WERI-Rb-1 (cell line): Measurements from ENCODE around the gene AIRE.

ENCODE experiments used
- DNase-seq: peaks from one replicate; pipeline ENCODE4 v3.0.0-alpha.2; 2020
- H3K27ac ChIP-seq: fragments of 250-450 bp; sonication (Bioruptor Pico); 2 replicates; pipeline ENCODE4 v1.5.1; 2020; ENCODE audit warnings: mild to moderate bottlenecking, moderate library complexity
- H3K27me3 ChIP-seq: fragments of 250-450 bp; sonication (Bioruptor Pico); 2 replicates; pipeline ENCODE4 v1.5.1; 2021; ENCODE audit warnings: mild to moderate bottlenecking, low read depth, moderate library complexity; ENCODE audit not compliant: insufficient read depth, severe bottlenecking
- H3K36me3 ChIP-seq: fragments of 250-450 bp; sonication (Bioruptor Pico); 2 replicates; pipeline ENCODE4 v1.5.1; 2020; ENCODE audit warnings: mild to moderate bottlenecking, moderate library complexity
- H3K4me3 ChIP-seq: 2 replicates; pipeline ENCODE4 v1.5.1; 2011; ENCODE audit warnings: low read depth, mild to moderate bottlenecking, control low read depth, low read length
- H3K9me3 ChIP-seq: fragments of 250-450 bp; sonication (Bioruptor Pico); 2 replicates; pipeline ENCODE4 v1.5.1; 2021; ENCODE audit warnings: mild to moderate bottlenecking, moderate library complexity; ENCODE audit not compliant: severe bottlenecking
- TF ChIP-seq, protein P1 (sequence below): IDR thresholded peaks from 2 replicates; pipeline ENCODE4 v1.5.1; 2011; ENCODE audit warnings: low read depth, mild to moderate bottlenecking, control low read depth, inconsistent platforms, low read length

Gene AIRE

DNA sequence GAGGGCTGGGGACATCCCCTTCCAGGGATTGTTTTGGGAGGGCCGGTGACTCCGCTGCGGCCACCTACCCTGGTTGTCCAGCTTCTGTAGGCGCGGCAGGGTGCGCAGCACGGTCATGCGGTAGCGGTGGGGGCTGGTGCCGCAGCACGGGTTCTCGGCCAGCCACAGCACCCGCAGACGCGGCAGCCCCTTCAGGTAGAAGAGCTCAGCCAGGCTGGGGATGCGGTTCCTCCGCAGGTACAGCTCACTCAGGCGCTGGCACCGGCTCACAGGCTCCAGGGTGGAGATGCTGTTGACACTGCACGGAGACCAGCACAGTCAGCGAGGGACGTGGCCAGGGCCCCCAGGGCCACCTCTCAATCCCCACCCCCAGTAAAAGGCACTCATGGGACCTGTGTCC lies 47.3 kb downstream of the AIRE start:
- Histone ChIP-seq H3K9me3 (no peaks in the 10 kb centered on the region), H3K36me3 (peaks cover 13% of the 10 kb centered on the region), H3K27ac (no peak overlapping the region), H3K27me3 (no peaks in the 10 kb centered on the region), H3K4me3 (no peak overlapping the region)
- DNase-seq = no peak
- TF ChIP-seq, protein P1, sequence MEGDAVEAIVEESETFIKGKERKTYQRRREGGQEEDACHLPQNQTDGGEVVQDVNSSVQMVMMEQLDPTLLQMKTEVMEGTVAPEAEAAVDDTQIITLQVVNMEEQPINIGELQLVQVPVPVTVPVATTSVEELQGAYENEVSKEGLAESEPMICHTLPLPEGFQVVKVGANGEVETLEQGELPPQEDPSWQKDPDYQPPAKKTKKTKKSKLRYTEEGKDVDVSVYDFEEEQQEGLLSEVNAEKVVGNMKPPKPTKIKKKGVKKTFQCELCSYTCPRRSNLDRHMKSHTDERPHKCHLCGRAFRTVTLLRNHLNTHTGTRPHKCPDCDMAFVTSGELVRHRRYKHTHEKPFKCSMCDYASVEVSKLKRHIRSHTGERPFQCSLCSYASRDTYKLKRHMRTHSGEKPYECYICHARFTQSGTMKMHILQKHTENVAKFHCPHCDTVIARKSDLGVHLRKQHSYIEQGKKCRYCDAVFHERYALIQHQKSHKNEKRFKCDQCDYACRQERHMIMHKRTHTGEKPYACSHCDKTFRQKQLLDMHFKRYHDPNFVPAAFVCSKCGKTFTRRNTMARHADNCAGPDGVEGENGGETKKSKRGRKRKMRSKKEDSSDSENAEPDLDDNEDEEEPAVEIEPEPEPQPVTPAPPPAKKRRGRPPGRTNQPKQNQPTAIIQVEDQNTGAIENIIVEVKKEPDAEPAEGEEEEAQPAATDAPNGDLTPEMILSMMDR = no peak

DNA sequence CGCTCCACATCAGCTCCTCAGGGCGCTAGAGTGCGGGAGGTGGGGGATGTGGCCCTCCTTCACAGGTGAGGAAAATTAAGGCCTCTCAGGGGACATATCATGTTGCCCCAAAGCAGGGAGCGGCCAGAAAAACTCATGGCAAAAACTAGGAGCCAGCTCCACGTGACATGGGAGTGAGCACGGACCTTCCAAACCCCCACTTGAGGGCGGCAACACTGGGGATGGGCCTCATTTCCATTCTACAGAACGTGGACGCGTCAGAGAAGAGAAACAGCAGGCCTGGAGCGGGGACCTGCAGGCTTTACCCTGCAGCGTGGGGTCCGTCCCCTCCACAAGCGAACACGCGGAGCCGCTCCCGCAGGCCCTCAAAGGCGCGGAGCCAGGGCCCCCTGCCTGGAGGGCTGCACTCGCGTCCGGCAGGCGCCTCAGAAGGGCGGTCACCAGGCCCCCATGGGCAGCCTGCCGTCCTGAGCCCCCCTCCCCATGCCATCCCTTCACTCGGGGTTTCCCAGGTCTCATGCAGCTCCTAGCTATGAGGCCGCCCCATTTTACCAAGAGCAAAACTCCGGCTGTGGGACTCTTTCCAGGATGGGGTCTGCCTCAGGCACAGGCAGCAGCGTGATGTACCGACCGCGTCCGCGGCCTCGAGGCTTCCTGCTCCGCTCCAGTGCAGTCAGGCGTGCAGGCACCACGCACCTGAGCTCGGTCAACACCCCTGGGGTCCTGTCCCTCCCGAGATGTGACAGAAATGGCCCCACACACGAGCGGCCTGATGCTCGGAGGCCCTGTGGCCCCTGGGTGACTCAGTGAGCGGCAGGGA lies 48.0 kb downstream of the AIRE start:
- TF ChIP-seq, protein P1 = no peak

DNA sequence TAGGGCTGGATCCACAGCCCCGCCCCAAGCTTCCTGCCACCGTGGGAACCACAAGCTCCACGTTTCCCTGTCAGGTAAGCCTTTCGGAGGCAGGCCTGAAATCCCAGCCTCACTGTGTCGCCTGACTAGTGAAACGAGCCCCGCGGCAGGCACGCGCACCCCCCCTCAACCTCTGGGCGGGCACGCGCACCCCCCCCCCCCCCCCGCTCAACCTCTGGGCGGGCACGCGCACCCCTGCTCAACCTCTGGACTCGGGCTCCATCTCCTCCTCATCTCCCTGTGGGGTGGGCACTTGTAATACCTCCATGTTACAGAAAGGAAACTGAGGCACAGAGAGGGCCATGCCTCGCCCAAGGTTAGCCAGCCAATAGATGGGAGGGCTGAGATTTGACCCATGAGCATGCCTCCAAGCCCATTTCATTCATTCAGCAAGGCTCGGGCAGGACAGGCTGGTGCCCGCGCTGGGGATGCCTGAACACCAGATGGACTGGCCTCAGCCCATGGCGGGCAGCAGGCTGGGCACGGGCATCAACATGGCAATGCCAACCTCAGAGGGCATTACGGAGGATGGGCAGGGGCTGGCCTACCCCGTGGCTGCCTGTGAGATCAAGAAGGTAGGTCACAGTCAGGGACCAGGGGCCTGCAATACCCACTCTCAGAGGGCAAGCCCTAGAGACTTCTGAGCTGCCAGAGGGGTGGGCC lies 48.8 kb downstream of the AIRE start:
- TF ChIP-seq, protein P1 = no peak
- no peaks in the 10 kb centered on the region for H3K27me3 ChIP-seq
- H3K9me3 ChIP-seq = no peaks in the 10 kb centered on the region
- no peak overlapping the region for H3K4me3 ChIP-seq
- H3K36me3 ChIP-seq = peaks cover 9% of the 10 kb centered on the region
- no peak for DNase-seq
- no peak overlapping the region for H3K27ac ChIP-seq

More for the DNA sequence above, 48.0 kb downstream of the AIRE start:
- Histone ChIP-seq H3K27ac (no peak overlapping the region), H3K9me3 (no peaks in the 10 kb centered on the region), H3K27me3 (no peaks in the 10 kb centered on the region), H3K36me3 (peaks cover 9% of the 10 kb centered on the region), H3K4me3 (no peak overlapping the region)
- DNase-seq = no peak

DNA sequence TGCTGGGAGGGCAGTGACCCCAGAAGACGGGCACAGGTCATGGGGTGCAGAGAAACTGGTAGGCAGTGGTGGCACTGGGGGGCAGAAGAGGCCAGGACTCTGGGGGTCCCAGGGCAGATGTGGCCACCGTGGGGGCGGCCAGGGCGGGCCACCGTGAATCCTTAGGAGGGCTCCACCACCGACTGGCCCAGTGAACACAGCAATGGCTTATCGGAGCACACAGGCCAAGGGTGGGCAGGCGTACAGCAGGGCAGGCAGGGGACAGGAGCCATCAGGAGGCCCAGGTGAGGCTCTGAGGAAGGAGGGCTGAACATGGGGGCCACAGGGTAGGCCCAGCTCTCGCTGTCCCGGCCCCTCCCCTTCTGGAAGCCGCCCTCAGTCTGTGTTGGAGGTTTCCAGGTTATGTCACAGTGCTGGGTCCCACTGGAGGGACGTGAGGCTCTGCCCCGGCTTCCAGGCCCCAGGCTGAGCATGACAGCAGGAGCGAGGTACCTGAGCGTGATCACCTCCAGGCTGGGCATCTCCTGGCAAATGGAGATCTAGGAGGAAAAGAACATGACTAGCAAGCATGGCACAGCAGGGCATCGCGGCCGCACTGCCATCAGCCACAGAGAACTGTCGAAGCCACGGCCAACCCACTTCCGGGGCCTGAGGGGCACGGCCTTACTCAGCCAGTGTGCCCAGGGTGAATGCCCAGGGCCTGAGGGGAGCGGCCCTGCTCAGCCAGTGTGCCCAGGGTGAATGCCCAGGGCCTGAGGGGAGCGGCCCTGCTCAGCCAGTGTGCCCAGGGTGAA lies 49.8 kb downstream of the AIRE start:
- DNase-seq = no peak
- TF ChIP-seq, protein P1 = no peak
- no peak overlapping the region for H3K27ac ChIP-seq

DNA sequence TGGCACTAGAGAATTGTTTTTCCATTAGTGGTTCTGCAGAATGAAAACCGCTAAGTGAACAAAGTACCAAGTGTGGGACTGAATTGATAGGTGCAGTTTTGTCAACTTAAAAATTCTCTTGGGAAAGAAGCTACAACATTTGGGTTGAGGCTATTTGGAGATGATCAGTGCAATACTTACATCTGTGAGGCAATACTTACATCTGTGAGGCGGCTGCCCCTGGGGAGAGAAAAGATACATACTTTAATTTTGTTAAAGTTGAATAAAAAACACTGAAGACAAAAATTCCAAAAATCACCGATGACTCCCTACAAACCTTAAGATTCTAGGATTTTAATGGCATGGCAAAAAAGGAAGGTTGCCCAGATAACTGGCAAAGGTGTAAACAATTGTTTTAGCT lies 51.8 kb downstream of the AIRE start:
- Histone ChIP-seq H3K4me3 (no peak overlapping the region), H3K27me3 (no peaks in the 10 kb centered on the region), H3K27ac (no peak overlapping the region), H3K9me3 (no peaks in the 10 kb centered on the region), H3K36me3 (peaks cover 9% of the 10 kb centered on the region)
- DNase-seq = no peak
- TF ChIP-seq, protein P1 = no peak

More for the DNA sequence above, 49.8 kb downstream of the AIRE start:
- Histone ChIP-seq H3K27me3 (no peaks in the 10 kb centered on the region), H3K4me3 (no peak overlapping the region), H3K36me3 (peaks cover 9% of the 10 kb centered on the region), H3K9me3 (no peaks in the 10 kb centered on the region)
